ENCODE results near the gene NRF1.

NRF1 gene

DNA sequence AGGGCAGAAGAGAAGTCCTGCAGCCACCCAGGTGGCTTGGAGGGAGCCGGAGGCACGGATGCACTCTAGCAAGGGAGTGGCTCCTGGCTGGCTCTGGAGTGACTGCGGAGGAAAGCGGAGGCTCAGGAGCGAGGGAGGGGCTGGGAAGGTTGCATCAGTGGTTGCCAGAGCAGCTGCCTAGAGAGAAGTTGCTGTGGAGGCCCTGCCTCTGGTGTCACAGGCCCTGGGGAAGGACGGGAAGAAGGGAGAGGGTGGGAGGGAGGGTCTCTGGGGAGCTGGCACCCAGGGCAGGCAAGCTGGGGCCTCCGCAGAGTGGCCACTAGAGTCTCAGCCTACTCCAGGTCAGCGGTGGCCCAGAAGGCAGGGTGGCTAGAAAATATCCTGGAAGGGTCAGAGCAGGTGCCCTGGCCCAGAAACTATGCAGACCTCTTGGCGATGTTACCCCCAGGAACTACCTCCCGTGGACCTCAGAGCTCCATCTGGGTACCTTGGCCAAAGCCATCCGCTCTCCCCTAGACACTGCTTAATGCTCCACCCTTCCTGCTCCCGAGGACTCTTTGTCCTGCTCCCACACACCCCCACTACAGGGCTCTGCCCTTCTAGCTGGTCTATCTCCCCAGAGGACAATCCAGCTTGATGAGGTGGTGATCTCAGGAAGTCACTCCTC, 164.3 kb downstream of the NRF1 start:
- Histone ChIP-seq H3K27ac (no peak overlapping the region), H3K9me3 (ENCODE audit: control insufficient read depth, low read length) (no peaks in the 10 kb centered on the region), H3K36me3 (ENCODE audit: control insufficient read depth, insufficient read depth, low read length) (no peaks in the 10 kb centered on the region), H2AFZ (no peak overlapping the region), H3K4me3 (ENCODE audit: low read depth, low read length) (no peak overlapping the region), H3K4me2 (ENCODE audit: low read length) (no peak overlapping the region), H3K79me2 (no peaks in the 10 kb centered on the region), H3K27me3 (ENCODE audit: control insufficient read depth, insufficient read depth, low read length) (no peaks in the 10 kb centered on the region), H3K4me1 (no peaks in the 10 kb centered on the region), H3K9ac (no peak overlapping the region)
- TF ChIP-seq, protein P1, sequence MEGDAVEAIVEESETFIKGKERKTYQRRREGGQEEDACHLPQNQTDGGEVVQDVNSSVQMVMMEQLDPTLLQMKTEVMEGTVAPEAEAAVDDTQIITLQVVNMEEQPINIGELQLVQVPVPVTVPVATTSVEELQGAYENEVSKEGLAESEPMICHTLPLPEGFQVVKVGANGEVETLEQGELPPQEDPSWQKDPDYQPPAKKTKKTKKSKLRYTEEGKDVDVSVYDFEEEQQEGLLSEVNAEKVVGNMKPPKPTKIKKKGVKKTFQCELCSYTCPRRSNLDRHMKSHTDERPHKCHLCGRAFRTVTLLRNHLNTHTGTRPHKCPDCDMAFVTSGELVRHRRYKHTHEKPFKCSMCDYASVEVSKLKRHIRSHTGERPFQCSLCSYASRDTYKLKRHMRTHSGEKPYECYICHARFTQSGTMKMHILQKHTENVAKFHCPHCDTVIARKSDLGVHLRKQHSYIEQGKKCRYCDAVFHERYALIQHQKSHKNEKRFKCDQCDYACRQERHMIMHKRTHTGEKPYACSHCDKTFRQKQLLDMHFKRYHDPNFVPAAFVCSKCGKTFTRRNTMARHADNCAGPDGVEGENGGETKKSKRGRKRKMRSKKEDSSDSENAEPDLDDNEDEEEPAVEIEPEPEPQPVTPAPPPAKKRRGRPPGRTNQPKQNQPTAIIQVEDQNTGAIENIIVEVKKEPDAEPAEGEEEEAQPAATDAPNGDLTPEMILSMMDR (IDR thresholded peaks at IDR 0.05) = no peak

DNA sequence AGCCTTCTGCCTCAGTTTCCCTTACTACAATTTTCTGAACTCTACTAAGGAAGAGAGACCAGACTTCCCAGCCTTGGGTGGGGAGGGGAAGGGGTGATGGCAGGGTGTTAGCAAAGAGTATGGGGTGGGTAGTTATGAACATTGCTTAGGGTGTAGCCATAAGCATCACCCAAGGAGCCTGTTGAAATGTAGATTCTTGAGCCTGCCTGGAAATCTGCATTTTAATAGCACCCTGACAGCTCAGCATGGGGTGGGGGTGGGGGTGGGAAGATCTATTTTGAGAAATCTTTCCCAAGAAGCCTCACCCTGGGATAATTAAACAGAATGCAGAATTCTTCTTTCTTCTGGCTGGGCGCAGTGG, 164.8 kb downstream of the NRF1 start:
- Histone ChIP-seq H3K4me3 (ENCODE audit: low read depth, low read length) (no peak overlapping the region), H3K4me1 (no peaks in the 10 kb centered on the region), H3K36me3 (ENCODE audit: control insufficient read depth, insufficient read depth, low read length) (no peaks in the 10 kb centered on the region), H3K4me2 (ENCODE audit: low read length) (no peak overlapping the region), H3K79me2 (no peaks in the 10 kb centered on the region), H3K9me3 (ENCODE audit: control insufficient read depth, low read length) (no peaks in the 10 kb centered on the region), H2AFZ (no peak overlapping the region), H3K27me3 (ENCODE audit: control insufficient read depth, insufficient read depth, low read length) (no peaks in the 10 kb centered on the region), H3K27ac (no peak overlapping the region), H3K9ac (no peak overlapping the region)
- TF ChIP-seq, protein P1 (IDR thresholded peaks at IDR 0.05) = no peak

DNA sequence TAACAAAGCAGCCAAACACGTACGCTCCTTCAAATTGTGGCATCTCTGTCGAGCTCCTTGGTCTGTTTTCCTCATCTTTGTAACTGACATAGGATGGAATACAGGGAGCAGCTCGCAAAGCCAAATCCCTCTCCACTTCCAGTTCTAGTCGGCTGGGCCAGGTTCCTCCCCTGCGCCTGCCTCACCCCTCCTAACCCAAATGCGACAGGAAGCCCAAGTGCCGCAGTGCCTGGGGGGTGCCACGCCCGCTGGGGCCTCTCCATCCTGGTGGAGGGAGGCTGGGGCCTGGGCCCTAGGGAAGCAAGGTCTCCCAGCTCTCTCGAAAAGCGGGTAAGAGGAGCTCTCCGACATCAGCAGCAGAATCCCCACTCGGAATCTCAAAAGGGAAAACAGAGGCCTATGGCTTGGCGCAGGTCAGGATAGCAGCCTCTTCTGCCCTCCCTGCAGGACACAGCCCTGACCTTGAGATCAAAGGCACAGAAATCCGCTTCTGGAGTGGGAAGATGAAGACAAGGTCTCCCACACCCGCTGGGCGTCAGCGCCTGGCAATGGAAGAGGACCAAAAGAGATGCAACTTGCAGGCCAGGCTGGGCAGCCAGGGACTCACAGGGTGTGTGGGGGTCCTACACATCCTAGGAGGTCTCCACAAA, 165.8 kb downstream of the NRF1 start:
- Histone ChIP-seq H3K79me2 (no peaks in the 10 kb centered on the region), H3K9ac (no peak overlapping the region), H3K9me3 (ENCODE audit: control insufficient read depth, low read length) (no peaks in the 10 kb centered on the region), H3K4me3 (ENCODE audit: low read depth, low read length) (no peak overlapping the region), H3K27me3 (ENCODE audit: control insufficient read depth, insufficient read depth, low read length) (no peaks in the 10 kb centered on the region), H2AFZ (no peak overlapping the region), H3K27ac (no peak overlapping the region), H3K36me3 (ENCODE audit: control insufficient read depth, insufficient read depth, low read length) (no peaks in the 10 kb centered on the region), H3K4me2 (ENCODE audit: low read length) (no peak overlapping the region), H3K4me1 (no peaks in the 10 kb centered on the region)
- TF ChIP-seq, protein P1 (IDR thresholded peaks at IDR 0.05) = no peak

DNA sequence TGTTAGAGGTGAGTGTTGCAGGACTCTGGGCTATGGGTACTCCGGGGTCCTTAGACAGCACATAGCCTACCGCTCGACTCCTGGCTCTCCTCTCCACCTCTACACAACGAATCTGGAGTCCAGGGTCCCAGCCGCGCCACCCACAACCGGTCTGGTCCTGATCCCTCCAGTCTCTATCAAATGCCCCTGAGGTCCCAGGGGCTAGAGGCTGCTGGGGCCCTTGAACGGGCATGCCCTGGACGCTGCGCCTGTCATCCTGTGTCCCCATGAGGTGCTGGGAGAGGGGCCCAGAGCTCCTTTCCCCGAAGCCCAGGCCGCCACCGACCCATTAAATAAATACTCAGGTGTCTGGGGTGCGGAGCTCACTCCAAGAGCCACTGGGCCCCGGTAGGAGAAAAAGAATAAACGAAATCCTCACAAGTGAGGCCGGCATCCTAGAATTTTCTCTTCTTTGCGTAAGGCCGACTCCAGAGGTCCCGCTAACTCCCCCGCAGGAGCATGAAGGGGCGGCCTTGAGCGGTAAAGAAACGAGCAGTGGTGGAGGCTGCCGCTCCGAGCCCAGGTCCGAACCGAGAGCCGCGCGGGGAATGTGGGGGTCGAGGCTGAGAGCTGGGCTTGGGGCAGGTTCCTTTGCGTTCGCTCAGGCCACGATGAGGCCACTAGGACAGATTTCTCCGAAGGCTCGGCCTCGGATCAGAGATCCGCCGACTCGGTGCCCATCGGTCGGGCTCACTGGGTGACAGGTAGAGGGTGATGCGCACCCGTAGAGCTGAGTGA, 166.7 kb downstream of the NRF1 start:
- no peak overlapping the region for H2AFZ ChIP-seq
- no peaks in the 10 kb centered on the region for H3K9me3 ChIP-seq (ENCODE audit: control insufficient read depth, low read length)
- no peaks in the 10 kb centered on the region for H3K36me3 ChIP-seq (ENCODE audit: control insufficient read depth, insufficient read depth, low read length)
- no peak overlapping the region for H3K4me2 ChIP-seq (ENCODE audit: low read length)
- H3K27ac ChIP-seq = no peak overlapping the region
- TF ChIP-seq, protein P1 (IDR thresholded peaks at IDR 0.05) = no peak
- peaks cover 6% of the 10 kb centered on the region for H3K27me3 ChIP-seq (ENCODE audit: control insufficient read depth, insufficient read depth, low read length)
- H3K4me1 ChIP-seq = no peaks in the 10 kb centered on the region
- no peak overlapping the region for H3K4me3 ChIP-seq (ENCODE audit: low read depth, low read length)
- no peak overlapping the region for H3K9ac ChIP-seq
- H3K79me2 ChIP-seq = no peaks in the 10 kb centered on the region
